Esophagus squamous epithelium (tissue), 4 donors: ENCODE results near the gene CD209.

Experiments used
- POLR2A ChIP-seq, 4 donors: fragments of 450-650 bp; IDR thresholded peaks; one replicate each; pipeline ENCODE4 v1.6.1; 2017; ENCODE audit warnings: antibody characterized with exemption in 4 of 4, mild to moderate bottlenecking in 4 of 4, moderate library complexity in 3 of 4
- TF ChIP-seq, protein P1 (sequence below), 6 experiments: fragments of 450-650 bp in 4 of 6; fragments of 200-600 bp in 2 of 6; sonication (generic) in 2 of 6; IDR thresholded peaks; one replicate each; pipeline ENCODE4 v1.5.1; 2016 to 2019; ENCODE audit warnings: antibody characterized with exemption in 6 of 6, mild to moderate bottlenecking in 4 of 6, moderate library complexity in 4 of 6

DNA sequence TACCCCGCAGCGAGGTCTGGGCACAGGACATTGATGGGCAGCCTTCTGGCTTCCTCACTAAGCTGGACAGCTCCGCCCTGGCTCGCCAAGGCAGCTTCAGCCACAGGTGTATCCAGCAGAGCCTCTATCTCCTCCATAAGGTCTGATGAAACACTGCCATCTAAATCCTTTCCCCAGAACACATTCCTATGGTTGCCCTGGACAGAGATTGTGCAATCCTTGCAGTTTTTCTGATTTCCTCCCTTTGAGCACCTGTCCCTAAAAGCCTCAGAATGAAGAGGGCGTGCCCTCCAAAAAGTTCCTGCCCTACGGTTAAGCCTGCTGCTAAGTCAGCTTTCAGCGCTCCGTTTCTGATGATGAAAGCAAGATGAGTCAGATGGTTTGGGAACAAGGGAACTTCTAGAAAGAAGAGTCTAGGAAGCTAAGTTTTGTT is 36.7 kb upstream of the CD209 start:
- no peak for TF ChIP-seq POLR2A (IDR thresholded peaks at IDR 0.05)
- TF ChIP-seq, protein P1, sequence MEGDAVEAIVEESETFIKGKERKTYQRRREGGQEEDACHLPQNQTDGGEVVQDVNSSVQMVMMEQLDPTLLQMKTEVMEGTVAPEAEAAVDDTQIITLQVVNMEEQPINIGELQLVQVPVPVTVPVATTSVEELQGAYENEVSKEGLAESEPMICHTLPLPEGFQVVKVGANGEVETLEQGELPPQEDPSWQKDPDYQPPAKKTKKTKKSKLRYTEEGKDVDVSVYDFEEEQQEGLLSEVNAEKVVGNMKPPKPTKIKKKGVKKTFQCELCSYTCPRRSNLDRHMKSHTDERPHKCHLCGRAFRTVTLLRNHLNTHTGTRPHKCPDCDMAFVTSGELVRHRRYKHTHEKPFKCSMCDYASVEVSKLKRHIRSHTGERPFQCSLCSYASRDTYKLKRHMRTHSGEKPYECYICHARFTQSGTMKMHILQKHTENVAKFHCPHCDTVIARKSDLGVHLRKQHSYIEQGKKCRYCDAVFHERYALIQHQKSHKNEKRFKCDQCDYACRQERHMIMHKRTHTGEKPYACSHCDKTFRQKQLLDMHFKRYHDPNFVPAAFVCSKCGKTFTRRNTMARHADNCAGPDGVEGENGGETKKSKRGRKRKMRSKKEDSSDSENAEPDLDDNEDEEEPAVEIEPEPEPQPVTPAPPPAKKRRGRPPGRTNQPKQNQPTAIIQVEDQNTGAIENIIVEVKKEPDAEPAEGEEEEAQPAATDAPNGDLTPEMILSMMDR (IDR thresholded peaks at IDR 0.05): peak in 1 of 6 experiments; percentile 7
